Testis (tissue), 2 donors: ENCODE data around the gene C2orf81.

Source experiments
- CTCF ChIP-seq, 3 experiments: fragments of 450-650 bp in 2 of 3; fragments of 200-600 bp in 1 of 3; sonication (generic) in 1 of 3; IDR thresholded peaks; one replicate each; pipeline ENCODE4 v1.5.1; 2016 to 2019; ENCODE audit warnings: antibody characterized with exemption in 3 of 3, mild to moderate bottlenecking in 2 of 3, moderate library complexity in 1 of 3
- POLR2A ChIP-seq: fragments of 450-650 bp; IDR thresholded peaks from one replicate; pipeline ENCODE4 v1.6.1; 2017; ENCODE audit warnings: antibody characterized with exemption, mild to moderate bottlenecking, moderate library complexity

DNA sequence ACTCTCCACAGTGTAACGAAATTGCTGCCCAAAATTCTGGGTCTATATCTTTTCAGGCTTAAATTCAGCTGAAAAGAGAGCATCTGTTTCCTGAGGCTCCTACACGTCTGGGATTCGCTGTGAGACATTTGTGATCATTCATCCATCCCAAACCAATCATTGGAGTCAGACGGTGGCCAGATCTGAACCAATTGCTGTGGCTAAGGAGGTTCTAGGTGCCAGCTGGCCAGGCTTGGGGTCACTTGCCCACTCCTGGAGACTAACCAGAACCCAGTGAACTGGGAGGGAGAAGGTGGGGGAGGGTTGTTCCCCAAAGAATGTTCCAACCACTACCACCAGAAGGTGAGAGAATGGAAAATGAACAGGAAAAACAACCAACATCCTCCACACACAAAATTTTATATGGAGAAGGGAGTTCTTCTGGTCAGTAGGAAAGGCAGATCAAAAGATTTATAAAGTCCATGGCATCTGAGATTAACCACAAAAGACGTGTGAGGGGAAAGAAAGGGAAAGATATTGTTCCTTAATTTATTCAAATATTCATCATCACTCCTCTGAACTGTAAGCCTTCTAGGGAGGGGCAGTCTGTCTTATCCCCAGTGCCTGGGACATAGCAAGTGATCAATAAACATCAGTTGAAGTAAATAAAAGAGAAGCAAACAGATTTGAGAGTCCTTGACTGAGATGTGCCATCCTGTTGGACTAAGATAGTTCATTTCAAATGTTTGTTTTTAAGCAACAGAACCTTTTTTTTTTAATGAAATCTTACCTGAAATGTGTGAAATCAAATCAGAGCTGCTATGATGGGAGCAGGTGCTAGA is 23.3 kb upstream of the C2orf81 start:
- TF ChIP-seq CTCF (IDR thresholded peaks at IDR 0.05) (no peak), POLR2A (no peak)
